Spleen (tissue), 7 donors: Measurements from ENCODE around the gene KDM4B.
A peak's percentile ranks its signal among the peaks of the same experiment; 100 is the strongest.

Source experiments
- CTCF ChIP-seq, 11 experiments: fragments of 200-600 bp in 7 of 11; fragments of 450-650 bp in 4 of 11; sonication (generic) in 4 of 11; IDR thresholded peaks in 8 of 11; conservative IDR thresholded peaks in 3 of 11; 1 replicate in 7 of 11; 2 replicates in 4 of 11; pipeline versions ENCODE4 v1.4.0 to v1.8.0; 2016 to 2021; ENCODE audit warnings: antibody characterized with exemption in 11 of 11, inconsistent platforms in 4 of 11, mild to moderate bottlenecking in 1 of 11
- POLR2AphosphoS5 ChIP-seq, 3 donors: sonication (generic); formaldehyde crosslinking; IDR thresholded peaks; one replicate each; pipeline ENCODE4 v1.5.1; 2017; ENCODE audit warnings: antibody characterized with exemption in 3 of 3
- donor health status: DM: no; HTN: no; CAD: no; lungs with moderate emphysema.
- donor health status: DM: no; HTN: no; CAD: no.
- donor health status: DM: no; HTN: no; CAD: no.

GRCh38 chr19:5016781-5017180, 47.9 kb downstream of the KDM4B start:
- TF ChIP-seq CTCF (IDR thresholded peaks at IDR 0.05 in 8 of 11, conservative IDR thresholded peaks at IDR 0.05 in 3 of 11) (no peak), POLR2AphosphoS5 (IDR thresholded peaks at IDR 0.05) (peak in 1 of 3 donors; percentile 54)
